A549 (cell line): ENCODE data around the gene IMP4. TPM values are rescaled to one million over a fixed set of nuclear protein-coding genes. Genes with fewer than 3 reads are reported as not detected.

Experiments used
- ATAC-seq, 2 experiments: fragments of 200-7000 bp in 1 of 2; fragments of >200 bp in 1 of 2; cut with Nextera tagmentation in 1 of 2; cut with Tn5 transposase in 1 of 2; 3 replicates each; pipeline versions ENCODE4 v1.8.0 to v1.9.1; 2018 to 2020; ENCODE audit warnings: mild to moderate bottlenecking in 1 of 2, moderate library complexity in 1 of 2
- CTCF ChIA-PET: fragments of 300-600 bp; sonication (Branson Sonifier 250); formaldehyde crosslinking; extraction: SDS; loops from one replicate; lab custom pipeline; 2021; ENCODE audit warnings: antibody characterized with exemption, inconsistent platforms; lab: Yijun Ruan, JAX
- POLR2A ChIA-PET: fragments of 350-600 bp; formaldehyde crosslinking; extraction: SDS; loops from one replicate; lab custom pipeline; 2021; ENCODE audit warnings: antibody characterized with exemption, inconsistent platforms; lab: Yijun Ruan, JAX
- DNase-seq, 2 experiments: peaks; one replicate each; pipeline versions ENCODE4 v3.0.0 to v3.0.0-alpha.2; 2011 to 2016; ENCODE audit warnings: low read depth in 1 of 2, low spot score in 1 of 2
- FAIRE-seq: peaks from 2 replicates; lab custom pipeline; 2011; peaks lifted over from hg19 to GRCh38; lab: Jason Lieb, UNC
- H3K27ac ChIP-seq, 2 experiments: fragments of >200 bp; sonication (Bioruptor Twin); formaldehyde crosslinking; 3 replicates each; pipeline ENCODE4 v1.5.1; 2016 to 2017
- H3K4me1 ChIP-seq: fragments of >200 bp; sonication (Bioruptor Twin); formaldehyde crosslinking; 3 replicates; pipeline ENCODE4 v1.6.1; 2016
- H3K4me2 ChIP-seq: fragments of >200 bp; sonication (Bioruptor Twin); formaldehyde crosslinking; 3 replicates; pipeline ENCODE4 v1.6.1; 2016
- H3K4me3 ChIP-seq: fragments of >200 bp; sonication (Bioruptor Twin); formaldehyde crosslinking; 3 replicates; pipeline ENCODE4 v1.5.1; 2016
- H3K9me3 ChIP-seq: fragments of >200 bp; sonication (Bioruptor Twin); formaldehyde crosslinking; 3 replicates; pipeline ENCODE4 v1.6.1; 2016
- CBX8 ChIP-seq: fragments of 200-600 bp; sonication (generic); IDR thresholded peaks from 2 replicates; pipeline ENCODE4 v1.6.1; 2016
- CEBPB ChIP-seq, 2 experiments: fragments of >200 bp in 1 of 2; sonication (Bioruptor Twin) in 1 of 2; formaldehyde crosslinking in 1 of 2; IDR thresholded peaks; 2 replicates each; pipeline ENCODE4 v1.6.1; 2012 to 2016
- CHD4 ChIP-seq: fragments of 200-600 bp; sonication (generic); IDR thresholded peaks from 2 replicates; pipeline ENCODE4 v1.6.1; 2016; ENCODE audit warnings: antibody characterized with exemption, mild to moderate bottlenecking, borderline replicate concordance
- EHF ChIP-seq: fragments of 250-450 bp; sonication (Bioruptor Pico); IDR thresholded peaks from 2 replicates; pipeline ENCODE4 v1.5.0; 2020; ENCODE audit warnings: mild to moderate bottlenecking
- EHMT2 ChIP-seq: fragments of 200-600 bp; sonication (generic); IDR thresholded peaks from 2 replicates; pipeline ENCODE4 v1.6.1; 2016; ENCODE audit warnings: antibody characterized with exemption, low read depth, mild to moderate bottlenecking, moderate library complexity
- EP300 ChIP-seq, 2 experiments: fragments of >200 bp; sonication (Bioruptor Twin); formaldehyde crosslinking; IDR thresholded peaks; 2 replicates in 1 of 2; 3 replicates in 1 of 2; pipeline ENCODE4 v1.6.1; 2016 to 2017
- ESRRA ChIP-seq: fragments of 150-350 bp; IDR thresholded peaks from 2 replicates; pipeline ENCODE4 v1.6.1; 2014; ENCODE audit warnings: mild to moderate bottlenecking, low read length, borderline replicate concordance
- FOSB ChIP-seq: fragments of 250-450 bp; sonication (Bioruptor Pico); IDR thresholded peaks from 2 replicates; pipeline ENCODE4 v1.5.0; 2020; ENCODE audit warnings: mild to moderate bottlenecking, moderate library complexity
- HEYL ChIP-seq: fragments of 250-450 bp; sonication (Bioruptor Pico); IDR thresholded peaks from 2 replicates; pipeline ENCODE4 v1.8.0; 2021; ENCODE audit warnings: mild to moderate bottlenecking, moderate library complexity
- HOXB5 ChIP-seq: fragments of 250-450 bp; sonication (Bioruptor Pico); IDR thresholded peaks from 2 replicates; pipeline ENCODE4 v1.5.0; 2020; ENCODE audit warnings: mild to moderate bottlenecking, moderate library complexity
- MAFK ChIP-seq: fragments of 450-650 bp; IDR thresholded peaks from 2 replicates; pipeline ENCODE4 v1.6.1; 2014; ENCODE audit not compliant: partially characterized antibody
- PHF8 ChIP-seq: fragments of 200-600 bp; sonication (generic); IDR thresholded peaks from 2 replicates; pipeline ENCODE4 v1.6.1; 2016; ENCODE audit warnings: low read depth, mild to moderate bottlenecking, antibody characterized with exemption, moderate library complexity, borderline replicate concordance
- POLR2A ChIP-seq: IDR thresholded peaks from 2 replicates; pipeline ENCODE4 v1.6.1; 2012; ENCODE audit warnings: mild to moderate bottlenecking, low read length
- POLR2AphosphoS2 ChIP-seq: conservative IDR thresholded peaks from 2 replicates; pipeline ENCODE4 v1.6.1; 2012; ENCODE audit warnings: low read length, improper control_type of control experiment, inconsistent platforms
- RCOR1 ChIP-seq: fragments of 150-350 bp; IDR thresholded peaks from 2 replicates; pipeline ENCODE4 v1.6.1; 2014; ENCODE audit warnings: antibody characterized with exemption, low read length, low read depth
- RNF2 ChIP-seq: fragments of 200-600 bp; sonication (generic); IDR thresholded peaks from 2 replicates; pipeline ENCODE4 v1.6.1; 2016; ENCODE audit warnings: low read depth, mild to moderate bottlenecking, antibody characterized with exemption, moderate library complexity, borderline replicate concordance
- SMC3 ChIP-seq: fragments of >200 bp; sonication (Bioruptor Twin); formaldehyde crosslinking; IDR thresholded peaks from 3 replicates; pipeline ENCODE4 v1.6.1; 2018; ENCODE audit warnings: inconsistent platforms
- SREBF2 ChIP-seq: fragments of 450-650 bp; IDR thresholded peaks from 2 replicates; pipeline ENCODE4 v1.6.1; 2014; ENCODE audit warnings: mild to moderate bottlenecking, moderate library complexity
- TFCP2L1 ChIP-seq: fragments of 250-450 bp; sonication (Bioruptor Pico); IDR thresholded peaks from 2 replicates; pipeline ENCODE4 v1.5.0; 2021; ENCODE audit warnings: mild to moderate bottlenecking
- ZSCAN20 ChIP-seq: fragments of 250-450 bp; sonication (Bioruptor Pico); IDR thresholded peaks from 2 replicates; pipeline ENCODE4 v1.8.0; 2022; ENCODE audit warnings: mild to moderate bottlenecking, moderate library complexity
- WGBS: methylation state at CpG from one replicate; pipeline ENCODE4 v1.1.6; 2017; ENCODE audit errors: missing lambda C conversion rate; 5-methylcytosine and 5-hydroxymethylcytosine counted together
- polyA plus RNA-seq, 4 experiments: library from polyadenylated mRNA; depleted of rRNA in 3 of 4; stranded (reverse); fragments of >200 nt; fragmentation: RNase III in 1 of 4; extraction: RNeasy Plus Mini Kit Qiagen cat#74134 plus additional on column Dnase treatment in 1 of 4; gene quantifications; 2 replicates in 3 of 4; 3 replicates in 1 of 4; pipeline ENCODE4 v1.2.3, GENCODE V29; 2011 to 2017
- TF ChIP-seq, protein P1 (sequence below): fragments of >200 bp; sonication (Bioruptor Twin); formaldehyde crosslinking; IDR thresholded peaks from 3 replicates; pipeline ENCODE4 v1.5.1; 2016
- TF ChIP-seq, protein P2 (sequence below): fragments of 250-450 bp; sonication (Bioruptor Pico); IDR thresholded peaks from 2 replicates; pipeline ENCODE4 v1.5.0; 2020; ENCODE audit warnings: low read depth, mild to moderate bottlenecking, moderate library complexity
- TF ChIP-seq, protein P3 (sequence below): fragments of 150-350 bp; IDR thresholded peaks from 2 replicates; pipeline ENCODE4 v1.6.1; 2014; ENCODE audit warnings: low read depth, mild to moderate bottlenecking, low read length
- TF ChIP-seq, protein P4 (sequence below): fragments of >200 bp; sonication (Bioruptor Twin); formaldehyde crosslinking; IDR thresholded peaks from 2 replicates; pipeline ENCODE4 v1.6.1; 2016

The IMP4 gene
- polyA plus RNA-seq, 2 of the 4 experiments (the other 2 are of a cell fraction): 113 to 149 TPM

DNA sequence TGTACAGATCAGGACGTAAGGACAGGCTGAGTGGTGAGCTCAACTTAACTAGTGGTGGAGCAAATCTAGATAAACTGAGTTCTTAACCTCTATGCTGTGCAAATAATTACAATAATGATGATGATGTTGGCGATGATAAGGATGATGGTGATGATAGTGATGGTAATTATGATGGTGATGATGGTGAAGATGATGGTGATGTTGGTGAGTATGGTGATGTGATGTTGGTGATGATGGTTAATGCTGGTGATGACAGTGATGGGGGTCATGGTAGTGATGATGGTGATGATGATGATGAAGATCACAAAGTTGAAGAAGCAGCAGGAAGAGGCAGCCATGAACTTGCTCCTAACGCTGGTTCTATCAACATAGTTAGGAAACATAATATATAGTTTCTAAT lies 38.0 kb upstream of the IMP4 start:
- ATAC-seq (no peak), FAIRE-seq (no peak)
- no peak overlapping the region for H3K4me3 ChIP-seq
- ChIA-PET POLR2A (no interaction called here), CTCF (interaction anchor here (1.2 to 2.0 kb wide), 3 partner anchors 13 to 122 kb away, joined by 3 to 5 read pairs (median 4); partner anchors contain the start of gene MZT2B)
- no peak for TF ChIP-seq EHF (CRISPR knock-in tag)
- TF ChIP-seq, protein P1, sequence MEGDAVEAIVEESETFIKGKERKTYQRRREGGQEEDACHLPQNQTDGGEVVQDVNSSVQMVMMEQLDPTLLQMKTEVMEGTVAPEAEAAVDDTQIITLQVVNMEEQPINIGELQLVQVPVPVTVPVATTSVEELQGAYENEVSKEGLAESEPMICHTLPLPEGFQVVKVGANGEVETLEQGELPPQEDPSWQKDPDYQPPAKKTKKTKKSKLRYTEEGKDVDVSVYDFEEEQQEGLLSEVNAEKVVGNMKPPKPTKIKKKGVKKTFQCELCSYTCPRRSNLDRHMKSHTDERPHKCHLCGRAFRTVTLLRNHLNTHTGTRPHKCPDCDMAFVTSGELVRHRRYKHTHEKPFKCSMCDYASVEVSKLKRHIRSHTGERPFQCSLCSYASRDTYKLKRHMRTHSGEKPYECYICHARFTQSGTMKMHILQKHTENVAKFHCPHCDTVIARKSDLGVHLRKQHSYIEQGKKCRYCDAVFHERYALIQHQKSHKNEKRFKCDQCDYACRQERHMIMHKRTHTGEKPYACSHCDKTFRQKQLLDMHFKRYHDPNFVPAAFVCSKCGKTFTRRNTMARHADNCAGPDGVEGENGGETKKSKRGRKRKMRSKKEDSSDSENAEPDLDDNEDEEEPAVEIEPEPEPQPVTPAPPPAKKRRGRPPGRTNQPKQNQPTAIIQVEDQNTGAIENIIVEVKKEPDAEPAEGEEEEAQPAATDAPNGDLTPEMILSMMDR: no peak
- no peak for TF ChIP-seq RCOR1
- no peak for TF ChIP-seq EP300 (IDR thresholded peaks at IDR 0.05)
- no peak for TF ChIP-seq SREBF2
- no peak for TF ChIP-seq CBX8
- TF ChIP-seq RNF2: no peak
- TF ChIP-seq, all 56 proteins: peak for 0
- Histone ChIP-seq H3K9me3 (no peaks in the 10 kb centered on the region), H3K27ac (no peak overlapping the region), H3K4me2 (no peak overlapping the region), H3K4me1 (no peaks in the 10 kb centered on the region)
- 51% methylated on average over 3 of the region's 3 CpGs for WGBS
- DNase-seq: no peak

DNA sequence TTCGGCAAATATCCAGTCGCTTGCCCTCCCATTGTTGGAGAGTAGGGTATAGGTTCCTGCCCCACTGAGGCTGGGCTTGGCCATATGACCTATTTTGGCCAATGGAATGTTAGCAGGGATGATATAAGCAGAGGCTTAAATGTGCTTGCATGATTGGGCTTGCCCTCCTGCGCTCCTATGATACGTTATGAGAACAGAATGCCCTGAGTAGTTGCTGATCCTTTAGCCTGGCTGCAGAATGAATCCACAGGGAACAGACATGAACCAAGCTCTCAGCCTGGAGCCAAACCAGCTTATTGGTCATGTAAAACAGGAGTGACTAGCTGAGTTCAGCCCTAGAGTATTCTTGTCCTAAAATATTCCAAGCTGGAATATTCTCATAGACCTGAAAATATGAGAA lies 34.8 kb upstream of the IMP4 start:
- POLR2A ChIA-PET: no interaction called here
- ATAC-seq (no peak), FAIRE-seq (no peak), DNase-seq (no peak)
- no peak overlapping the region for H3K4me2 ChIP-seq
- CTCF ChIA-PET: interaction anchor here (1.2 kb wide), 1 partner anchor 25 kb away, joined by 4 read pairs; no protein-coding TSS in a partner anchor
- TF ChIP-seq PHF8: no peak
- no peak for TF ChIP-seq EP300 (IDR thresholded peaks at IDR 0.05)
- no peak for TF ChIP-seq TFCP2L1
- TF ChIP-seq HEYL (CRISPR knock-in tag): no peak
- TF ChIP-seq HOXB5 (CRISPR knock-in tag): no peak
- TF ChIP-seq CEBPB (IDR thresholded peaks at IDR 0.05): no peak
- TF ChIP-seq ZSCAN20: no peak
- TF ChIP-seq ESRRA: no peak
- TF ChIP-seq, protein P2, sequence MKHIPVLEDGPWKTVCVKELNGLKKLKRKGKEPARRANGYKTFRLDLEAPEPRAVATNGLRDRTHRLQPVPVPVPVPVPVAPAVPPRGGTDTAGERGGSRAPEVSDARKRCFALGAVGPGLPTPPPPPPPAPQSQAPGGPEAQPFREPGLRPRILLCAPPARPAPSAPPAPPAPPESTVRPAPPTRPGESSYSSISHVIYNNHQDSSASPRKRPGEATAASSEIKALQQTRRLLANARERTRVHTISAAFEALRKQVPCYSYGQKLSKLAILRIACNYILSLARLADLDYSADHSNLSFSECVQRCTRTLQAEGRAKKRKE: no peak
- no peak for TF ChIP-seq CHD4
- no peak for TF ChIP-seq SMC3
- TF ChIP-seq POLR2AphosphoS2: no peak
- TF ChIP-seq, protein P3, sequence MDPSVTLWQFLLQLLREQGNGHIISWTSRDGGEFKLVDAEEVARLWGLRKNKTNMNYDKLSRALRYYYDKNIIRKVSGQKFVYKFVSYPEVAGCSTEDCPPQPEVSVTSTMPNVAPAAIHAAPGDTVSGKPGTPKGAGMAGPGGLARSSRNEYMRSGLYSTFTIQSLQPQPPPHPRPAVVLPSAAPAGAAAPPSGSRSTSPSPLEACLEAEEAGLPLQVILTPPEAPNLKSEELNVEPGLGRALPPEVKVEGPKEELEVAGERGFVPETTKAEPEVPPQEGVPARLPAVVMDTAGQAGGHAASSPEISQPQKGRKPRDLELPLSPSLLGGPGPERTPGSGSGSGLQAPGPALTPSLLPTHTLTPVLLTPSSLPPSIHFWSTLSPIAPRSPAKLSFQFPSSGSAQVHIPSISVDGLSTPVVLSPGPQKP: no peak
- no peak for TF ChIP-seq EHMT2
- TF ChIP-seq MAFK: no peak
- no peak for TF ChIP-seq POLR2A
- TF ChIP-seq FOSB (CRISPR knock-in tag): no peak
- TF ChIP-seq, protein P4, sequence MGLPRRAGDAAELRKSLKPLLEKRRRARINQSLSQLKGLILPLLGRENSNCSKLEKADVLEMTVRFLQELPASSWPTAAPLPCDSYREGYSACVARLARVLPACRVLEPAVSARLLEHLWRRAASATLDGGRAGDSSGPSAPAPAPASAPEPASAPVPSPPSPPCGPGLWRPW: no peak
- WGBS: 67% methylated on average over 4 of the region's 4 CpGs
- H3K4me3 ChIP-seq: no peak overlapping the region
- no peaks in the 10 kb centered on the region for H3K4me1 ChIP-seq
- H3K27ac ChIP-seq: no peak overlapping the region
- no peaks in the 10 kb centered on the region for H3K9me3 ChIP-seq
